ENCODE results near the gene HIVEP3.

HIVEP3 gene

DNA sequence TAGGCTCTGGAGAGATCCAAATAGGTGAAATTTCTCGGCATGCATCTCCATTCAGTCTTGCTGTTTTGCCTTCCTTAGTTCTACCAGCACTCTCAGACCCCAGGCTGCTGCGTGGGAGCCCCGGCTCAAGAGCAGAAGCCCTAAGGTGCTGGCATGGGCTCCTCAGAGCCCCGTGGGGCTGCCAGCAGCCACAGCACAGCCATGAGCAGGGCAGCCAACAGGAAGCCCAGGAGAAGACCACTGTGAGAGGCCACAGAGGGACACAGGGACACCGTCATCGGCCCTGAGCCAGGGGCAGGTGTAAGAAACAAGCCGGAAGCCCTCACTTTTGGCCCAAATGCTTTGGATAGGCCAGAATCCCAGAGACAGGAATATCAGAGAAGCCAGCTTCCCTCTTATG is 66.6 kb downstream of the HIVEP3 start:
- no peak overlapping the region for H3K9ac ChIP-seq (ENCODE audit: low read depth in 1 of 2, low read length in 2 of 2)
- no peaks in the 10 kb centered on the region for H3K36me3 ChIP-seq (ENCODE audit: control insufficient read depth in 1 of 2, insufficient read depth in 2 of 2, low read length in 2 of 2)
- H3K4me3 ChIP-seq (ENCODE audit: low read depth in 1 of 2, low read length in 2 of 2) = no peak overlapping the region
- no peaks in the 10 kb centered on the region for H3K4me1 ChIP-seq (ENCODE audit: control insufficient read depth in 1 of 2, insufficient read depth in 2 of 2, low read length in 2 of 2)
- H3K9me3 ChIP-seq (ENCODE audit: control insufficient read depth in 1 of 2, low read length in 2 of 2) = no peaks in the 10 kb centered on the region
- no peaks in the 10 kb centered on the region for H3K27me3 ChIP-seq (ENCODE audit: control insufficient read depth in 1 of 2, insufficient read depth in 2 of 2, low read length in 2 of 2)
- H3K27ac ChIP-seq (ENCODE audit: low read depth, low read length) = no peak overlapping the region

DNA sequence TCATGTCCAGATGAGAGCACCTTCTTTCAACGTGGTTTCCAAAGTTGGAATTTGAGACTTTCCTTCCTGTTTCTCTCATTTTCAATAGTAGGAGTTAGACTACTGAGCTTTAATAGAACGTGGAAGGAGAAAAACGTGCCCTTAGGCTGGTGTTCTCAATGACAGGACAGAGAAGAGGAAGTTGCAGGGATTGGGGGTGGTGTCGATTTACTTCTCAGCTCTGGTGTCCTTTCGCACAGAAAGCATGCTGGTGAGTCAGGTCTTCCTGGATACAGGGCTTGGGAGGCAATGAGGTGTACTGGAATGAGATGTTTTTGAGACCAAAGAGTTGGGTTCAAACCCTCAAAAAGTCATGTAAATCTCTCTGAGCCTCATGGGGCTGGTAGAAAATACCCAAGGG is 67.1 kb downstream of the HIVEP3 start:
- no peak overlapping the region for H3K9ac ChIP-seq (ENCODE audit: low read depth in 1 of 2, low read length in 2 of 2)
- no peaks in the 10 kb centered on the region for H3K9me3 ChIP-seq (ENCODE audit: control insufficient read depth in 1 of 2, low read length in 2 of 2)
- no peaks in the 10 kb centered on the region for H3K27me3 ChIP-seq (ENCODE audit: control insufficient read depth in 1 of 2, insufficient read depth in 2 of 2, low read length in 2 of 2)
- no peaks in the 10 kb centered on the region for H3K4me1 ChIP-seq (ENCODE audit: control insufficient read depth in 1 of 2, insufficient read depth in 2 of 2, low read length in 2 of 2)
- no peak overlapping the region for H3K4me3 ChIP-seq (ENCODE audit: low read depth in 1 of 2, low read length in 2 of 2)
- H3K36me3 ChIP-seq (ENCODE audit: control insufficient read depth in 1 of 2, insufficient read depth in 2 of 2, low read length in 2 of 2) = no peaks in the 10 kb centered on the region
- no peak overlapping the region for H3K27ac ChIP-seq (ENCODE audit: low read depth, low read length)

DNA sequence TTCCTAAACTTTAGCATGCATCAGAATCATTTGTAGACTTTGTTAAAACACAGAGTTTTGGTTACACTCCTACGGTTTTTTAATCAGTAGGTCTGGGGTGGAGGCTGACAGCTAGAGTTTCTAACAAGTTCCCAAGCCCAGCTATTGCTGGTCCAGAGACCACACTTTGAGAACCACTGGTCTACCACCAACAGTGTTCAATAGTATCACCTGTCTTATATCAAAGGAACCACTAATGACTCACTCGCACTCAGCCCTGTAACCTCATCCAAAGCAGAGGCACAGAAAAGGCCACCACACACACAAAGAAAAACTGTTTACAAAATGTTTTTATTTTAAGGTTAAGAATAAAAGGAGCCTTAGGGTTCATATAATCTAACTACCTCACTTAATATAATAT is 68.7 kb downstream of the HIVEP3 start:
- Histone ChIP-seq H3K27ac (ENCODE audit: low read depth, low read length) (no peak overlapping the region), H3K4me3 (ENCODE audit: low read depth in 1 of 2, low read length in 2 of 2) (no peak overlapping the region), H3K9me3 (ENCODE audit: control insufficient read depth in 1 of 2, low read length in 2 of 2) (no peaks in the 10 kb centered on the region), H3K36me3 (ENCODE audit: control insufficient read depth in 1 of 2, insufficient read depth in 2 of 2, low read length in 2 of 2) (no peaks in the 10 kb centered on the region), H3K9ac (ENCODE audit: low read depth in 1 of 2, low read length in 2 of 2) (no peak overlapping the region), H3K27me3 (ENCODE audit: control insufficient read depth in 1 of 2, insufficient read depth in 2 of 2, low read length in 2 of 2) (no peaks in the 10 kb centered on the region), H3K4me1 (ENCODE audit: control insufficient read depth in 1 of 2, insufficient read depth in 2 of 2, low read length in 2 of 2) (no peaks in the 10 kb centered on the region)

DNA sequence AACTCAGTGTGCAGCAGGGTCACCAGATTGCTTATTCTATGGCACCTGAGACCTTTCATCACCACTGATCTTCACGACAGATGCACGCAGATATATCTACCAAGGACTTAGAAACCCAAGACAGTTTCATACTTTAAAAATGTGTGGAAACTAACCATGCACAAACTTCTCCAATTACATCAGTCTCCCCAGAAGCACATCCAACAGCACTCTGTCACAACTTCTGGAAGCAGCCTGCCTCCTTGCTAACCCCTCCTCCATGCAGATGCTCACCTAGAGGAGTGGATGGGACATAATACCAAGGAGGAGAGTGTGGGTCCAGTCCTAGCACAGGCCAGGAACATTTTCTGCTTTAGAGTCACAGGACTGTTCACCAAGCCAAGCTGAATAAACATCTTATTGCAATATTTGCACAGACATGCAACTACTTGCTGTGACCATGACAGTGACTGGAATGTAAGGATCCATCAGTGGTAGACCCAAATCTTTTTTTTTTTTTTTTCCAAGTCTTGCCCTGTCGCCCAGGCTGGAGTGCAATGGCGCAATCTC is 69.4 kb downstream of the HIVEP3 start:
- H3K9ac ChIP-seq (ENCODE audit: low read depth in 1 of 2, low read length in 2 of 2) = no peak overlapping the region
- no peaks in the 10 kb centered on the region for H3K4me1 ChIP-seq (ENCODE audit: control insufficient read depth in 1 of 2, insufficient read depth in 2 of 2, low read length in 2 of 2)
- no peak overlapping the region for H3K27ac ChIP-seq (ENCODE audit: low read depth, low read length)
- no peak overlapping the region for H3K4me3 ChIP-seq (ENCODE audit: low read depth in 1 of 2, low read length in 2 of 2)
- H3K9me3 ChIP-seq (ENCODE audit: control insufficient read depth in 1 of 2, low read length in 2 of 2) = no peaks in the 10 kb centered on the region
- H3K27me3 ChIP-seq (ENCODE audit: control insufficient read depth in 1 of 2, insufficient read depth in 2 of 2, low read length in 2 of 2) = no peaks in the 10 kb centered on the region
- H3K36me3 ChIP-seq (ENCODE audit: control insufficient read depth in 1 of 2, insufficient read depth in 2 of 2, low read length in 2 of 2) = no peaks in the 10 kb centered on the region

DNA sequence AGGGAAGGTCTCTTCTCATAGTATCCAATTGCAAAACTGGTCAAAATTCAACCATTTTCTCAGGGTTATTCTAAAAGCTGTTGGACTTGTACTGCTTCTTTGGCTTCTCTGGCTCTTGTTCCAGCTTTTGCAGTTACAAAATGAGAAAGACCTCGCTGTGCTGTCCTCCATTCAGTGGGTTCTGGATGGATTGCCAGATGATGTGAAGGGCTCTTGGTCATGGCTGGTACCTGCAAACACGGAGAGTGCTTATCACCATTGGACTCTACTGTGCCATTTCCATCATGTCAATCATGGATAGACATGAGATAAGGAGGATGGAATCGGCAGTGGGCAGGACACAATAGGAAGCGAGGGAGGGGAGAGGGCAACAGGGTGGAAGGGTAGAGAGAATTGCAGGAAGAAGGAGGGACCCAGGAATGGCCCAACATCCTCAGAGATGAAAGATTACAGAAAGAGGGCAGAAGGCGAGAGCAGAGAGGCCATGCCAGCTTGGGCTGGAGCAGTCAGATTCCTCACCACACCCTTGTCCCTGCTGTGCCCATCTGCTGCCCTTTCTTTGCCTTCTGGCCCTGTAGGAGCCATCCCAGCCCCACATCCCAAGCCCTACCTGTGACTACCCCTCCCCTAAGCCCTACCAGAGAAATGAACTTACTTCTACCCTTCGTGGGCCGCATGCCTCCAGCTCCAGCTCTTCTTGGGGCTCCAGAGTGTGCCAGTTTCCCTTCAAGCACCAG is 70.3 kb downstream of the HIVEP3 start:
- no peaks in the 10 kb centered on the region for H3K36me3 ChIP-seq (ENCODE audit: control insufficient read depth in 1 of 2, insufficient read depth in 2 of 2, low read length in 2 of 2)
- H3K9ac ChIP-seq (ENCODE audit: low read depth in 1 of 2, low read length in 2 of 2) = no peak overlapping the region
- no peak overlapping the region for H3K27ac ChIP-seq (ENCODE audit: low read depth, low read length)
- H3K9me3 ChIP-seq (ENCODE audit: control insufficient read depth in 1 of 2, low read length in 2 of 2) = no peaks in the 10 kb centered on the region
- H3K4me1 ChIP-seq (ENCODE audit: control insufficient read depth in 1 of 2, insufficient read depth in 2 of 2, low read length in 2 of 2) = no peaks in the 10 kb centered on the region
- no peak overlapping the region for H3K4me3 ChIP-seq (ENCODE audit: low read depth in 1 of 2, low read length in 2 of 2)
- no peaks in the 10 kb centered on the region for H3K27me3 ChIP-seq (ENCODE audit: control insufficient read depth in 1 of 2, insufficient read depth in 2 of 2, low read length in 2 of 2)

DNA sequence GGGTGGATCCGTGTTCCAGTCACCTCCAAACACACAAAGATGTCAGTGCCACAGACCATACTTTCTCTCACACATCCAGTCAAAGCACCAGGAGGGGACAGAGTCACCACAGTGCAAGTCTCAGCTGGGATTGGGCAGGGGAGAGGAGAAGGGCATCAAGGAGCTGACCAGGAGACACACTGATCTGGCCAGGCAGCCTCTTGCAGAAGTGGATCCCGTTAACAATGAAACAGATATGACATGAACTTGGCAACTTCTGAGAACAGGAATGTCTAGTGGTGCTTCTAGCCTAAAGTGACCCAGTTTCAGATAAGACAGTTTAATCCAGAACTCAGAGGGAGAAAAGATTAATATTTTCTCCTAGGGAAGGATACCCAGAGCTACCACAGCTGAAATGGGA is 71.0 kb downstream of the HIVEP3 start:
- Histone ChIP-seq H3K4me3 (ENCODE audit: low read depth in 1 of 2, low read length in 2 of 2) (no peak overlapping the region), H3K27me3 (ENCODE audit: control insufficient read depth in 1 of 2, insufficient read depth in 2 of 2, low read length in 2 of 2) (no peaks in the 10 kb centered on the region), H3K4me1 (ENCODE audit: control insufficient read depth in 1 of 2, insufficient read depth in 2 of 2, low read length in 2 of 2) (no peaks in the 10 kb centered on the region), H3K36me3 (ENCODE audit: control insufficient read depth in 1 of 2, insufficient read depth in 2 of 2, low read length in 2 of 2) (no peaks in the 10 kb centered on the region), H3K27ac (ENCODE audit: low read depth, low read length) (no peak overlapping the region), H3K9ac (ENCODE audit: low read depth in 1 of 2, low read length in 2 of 2) (no peak overlapping the region), H3K9me3 (ENCODE audit: control insufficient read depth in 1 of 2, low read length in 2 of 2) (no peaks in the 10 kb centered on the region)

DNA sequence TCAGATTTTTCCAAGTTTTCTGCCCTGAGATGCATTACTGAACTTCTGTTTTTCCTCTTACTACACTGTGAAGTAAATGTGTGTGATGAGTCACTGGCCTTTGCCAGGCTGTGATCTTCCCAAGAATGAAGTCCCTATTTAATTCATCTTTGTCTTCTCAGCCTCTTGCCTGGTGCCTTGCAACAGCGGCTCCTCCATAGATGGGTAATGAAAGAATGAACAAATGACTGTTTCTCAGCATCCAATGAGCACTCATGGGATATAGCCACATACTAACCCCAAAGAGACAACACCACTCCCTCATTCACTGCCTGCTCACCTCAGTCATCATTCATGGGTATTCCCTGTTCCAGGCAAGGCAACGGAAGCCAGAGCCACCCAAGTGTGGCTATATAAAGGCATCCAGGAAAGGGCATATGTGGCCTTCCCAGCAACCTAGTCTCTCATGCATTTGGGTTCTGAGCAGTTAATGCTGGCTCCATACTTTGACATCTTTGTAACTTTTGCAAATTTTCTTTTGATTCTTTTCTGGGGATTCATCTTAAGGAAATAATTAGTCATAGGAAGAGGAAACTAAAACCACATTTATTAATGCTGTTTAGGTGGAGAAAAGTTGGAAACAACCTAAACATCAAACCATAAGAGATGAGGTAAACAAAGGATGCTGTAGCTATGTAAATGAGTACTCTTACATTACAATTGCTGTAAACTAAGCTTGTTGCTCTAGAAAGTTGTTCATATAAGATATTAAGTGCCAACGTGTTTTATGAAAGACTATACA is 71.9 kb downstream of the HIVEP3 start:
- Histone ChIP-seq H3K36me3 (ENCODE audit: control insufficient read depth in 1 of 2, insufficient read depth in 2 of 2, low read length in 2 of 2) (no peaks in the 10 kb centered on the region), H3K9me3 (ENCODE audit: control insufficient read depth in 1 of 2, low read length in 2 of 2) (no peaks in the 10 kb centered on the region), H3K9ac (ENCODE audit: low read depth in 1 of 2, low read length in 2 of 2) (no peak overlapping the region), H3K27me3 (ENCODE audit: control insufficient read depth in 1 of 2, insufficient read depth in 2 of 2, low read length in 2 of 2) (no peaks in the 10 kb centered on the region), H3K4me3 (ENCODE audit: low read depth in 1 of 2, low read length in 2 of 2) (no peak overlapping the region), H3K27ac (ENCODE audit: low read depth, low read length) (no peak overlapping the region), H3K4me1 (ENCODE audit: control insufficient read depth in 1 of 2, insufficient read depth in 2 of 2, low read length in 2 of 2) (no peaks in the 10 kb centered on the region)

DNA sequence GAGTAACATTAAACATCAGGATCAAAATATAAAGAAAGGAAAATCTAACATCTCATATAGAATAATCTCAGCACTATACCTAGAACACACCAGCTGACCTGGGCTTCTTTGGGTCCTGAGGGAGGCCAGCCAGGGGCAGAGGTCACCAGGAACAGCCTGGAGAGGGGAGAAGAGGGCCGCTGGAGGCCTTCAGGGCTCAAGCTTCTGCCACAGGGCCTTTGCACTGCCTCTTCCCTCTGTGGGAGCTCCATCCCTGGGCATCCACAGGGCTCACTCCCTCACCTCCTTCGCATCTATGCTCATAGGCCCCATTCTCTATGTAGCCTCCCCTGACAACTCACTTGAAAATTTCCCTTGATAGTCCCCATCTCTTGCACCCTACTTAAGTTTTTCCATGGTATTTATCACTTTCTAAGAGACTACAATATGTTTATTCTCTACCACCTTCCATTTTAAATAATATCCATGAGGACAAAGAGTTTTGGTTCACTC is 73.9 kb downstream of the HIVEP3 start:
- Histone ChIP-seq H3K4me3 (ENCODE audit: low read depth in 1 of 2, low read length in 2 of 2) (no peak overlapping the region), H3K27ac (ENCODE audit: low read depth, low read length) (no peak overlapping the region), H3K9me3 (ENCODE audit: control insufficient read depth in 1 of 2, low read length in 2 of 2) (no peaks in the 10 kb centered on the region), H3K4me1 (ENCODE audit: control insufficient read depth in 1 of 2, insufficient read depth in 2 of 2, low read length in 2 of 2) (no peaks in the 10 kb centered on the region), H3K9ac (ENCODE audit: low read depth in 1 of 2, low read length in 2 of 2) (no peak overlapping the region), H3K27me3 (ENCODE audit: control insufficient read depth in 1 of 2, insufficient read depth in 2 of 2, low read length in 2 of 2) (no peaks in the 10 kb centered on the region), H3K36me3 (ENCODE audit: control insufficient read depth in 1 of 2, insufficient read depth in 2 of 2, low read length in 2 of 2) (no peaks in the 10 kb centered on the region)

DNA sequence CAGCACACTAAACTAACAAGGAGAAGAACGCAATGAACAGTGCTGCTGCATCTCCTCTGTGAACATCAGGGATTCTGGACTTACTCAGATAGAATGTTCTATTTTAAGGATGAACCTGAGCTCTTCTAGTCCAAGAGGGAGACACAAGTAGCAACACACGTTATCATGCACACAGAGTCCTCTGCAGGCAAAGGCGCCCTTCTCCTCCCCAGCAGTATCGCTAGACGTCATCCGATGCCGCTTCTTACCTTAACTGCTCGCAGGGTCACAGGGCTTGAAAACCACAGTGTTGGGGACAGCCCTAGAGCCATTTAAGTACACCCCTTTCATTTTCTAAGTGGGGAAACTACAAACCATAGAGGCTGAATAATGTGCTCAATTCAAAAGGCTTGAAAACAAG is 74.5 kb downstream of the HIVEP3 start:
- H3K27ac ChIP-seq (ENCODE audit: low read depth, low read length) = no peak overlapping the region
- H3K9me3 ChIP-seq (ENCODE audit: control insufficient read depth in 1 of 2, low read length in 2 of 2) = no peaks in the 10 kb centered on the region
- no peak overlapping the region for H3K9ac ChIP-seq (ENCODE audit: low read depth in 1 of 2, low read length in 2 of 2)
- no peaks in the 10 kb centered on the region for H3K27me3 ChIP-seq (ENCODE audit: control insufficient read depth in 1 of 2, insufficient read depth in 2 of 2, low read length in 2 of 2)
- H3K4me1 ChIP-seq (ENCODE audit: control insufficient read depth in 1 of 2, insufficient read depth in 2 of 2, low read length in 2 of 2) = no peaks in the 10 kb centered on the region
- no peaks in the 10 kb centered on the region for H3K36me3 ChIP-seq (ENCODE audit: control insufficient read depth in 1 of 2, insufficient read depth in 2 of 2, low read length in 2 of 2)
- H3K4me3 ChIP-seq (ENCODE audit: low read depth in 1 of 2, low read length in 2 of 2) = no peak overlapping the region

DNA sequence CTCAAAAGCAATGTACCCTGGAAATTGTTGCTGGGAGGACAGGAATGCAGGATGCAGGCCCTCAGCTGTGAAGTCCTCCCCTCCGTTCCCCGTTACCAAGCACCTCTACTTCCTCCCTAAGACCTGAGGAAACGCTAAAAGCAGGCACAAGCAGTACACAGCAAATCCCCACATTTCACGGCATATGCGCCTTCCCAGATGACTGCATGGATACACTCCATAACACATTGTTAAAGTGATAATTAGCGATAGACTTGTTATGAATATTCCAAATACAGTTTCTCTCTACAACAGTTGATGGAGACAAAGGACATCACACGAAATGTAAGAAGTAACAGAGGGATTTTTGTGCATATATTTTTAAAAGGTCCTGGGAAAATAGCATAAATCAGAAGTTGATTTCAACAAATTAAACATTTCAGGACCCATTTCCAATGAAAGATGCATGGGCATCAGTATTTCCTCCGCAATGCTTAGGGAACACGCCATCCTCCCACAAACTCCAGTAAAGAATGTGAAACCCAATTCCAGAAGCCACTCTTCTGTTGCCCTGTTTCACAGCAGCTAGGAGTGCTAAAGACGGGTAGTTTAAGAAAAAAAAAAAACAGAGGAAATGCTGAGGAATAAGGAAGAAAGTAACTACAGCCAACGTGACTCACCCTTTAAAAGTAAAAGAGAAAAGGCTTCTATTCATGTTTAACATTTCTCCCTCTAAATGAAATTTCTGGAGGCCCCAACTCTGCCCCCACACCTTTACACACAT is 75.5 kb downstream of the HIVEP3 start:
- Histone ChIP-seq H3K27ac (ENCODE audit: low read depth, low read length) (no peak overlapping the region), H3K9me3 (ENCODE audit: control insufficient read depth in 1 of 2, low read length in 2 of 2) (no peaks in the 10 kb centered on the region), H3K36me3 (ENCODE audit: control insufficient read depth in 1 of 2, insufficient read depth in 2 of 2, low read length in 2 of 2) (no peaks in the 10 kb centered on the region), H3K4me1 (ENCODE audit: control insufficient read depth in 1 of 2, insufficient read depth in 2 of 2, low read length in 2 of 2) (no peaks in the 10 kb centered on the region), H3K4me3 (ENCODE audit: low read depth in 1 of 2, low read length in 2 of 2) (no peak overlapping the region), H3K27me3 (ENCODE audit: control insufficient read depth in 1 of 2, insufficient read depth in 2 of 2, low read length in 2 of 2) (no peaks in the 10 kb centered on the region), H3K9ac (ENCODE audit: low read depth in 1 of 2, low read length in 2 of 2) (no peak overlapping the region)

Measured in duodenal mucosa (tissue), 2 donors.